ENCODE measurements around the gene SDCBP2. TPM values are rescaled to one million over a fixed set of nuclear protein-coding genes. Genes with fewer than 3 reads are reported as not detected.

The SDCBP2 gene
- total and polyA plus RNA-seq, 11 donors, result 0.65 to 4.2 (median 2.1) TPM

GRCh38 chr20:1327241-1327653 is 1.7 kb downstream of the SDCBP2 start:
- peak in 1 of 4 donors; percentile 3 for ATAC-seq
- DNase-seq, result peak in 3 of 5 donors; percentile 18 to 75 (median 27)
- H3K9me3 ChIP-seq, result no peaks in the 10 kb centered on the region
- intact Hi-C loops (cut with DNase I), result loop anchor here in 4 of 10 donors (2.0 to 5.0 kb wide), 3 partner anchors 45 to 66 kb away; partner anchors contain the start of gene FKBP1A (in 3 of the 4)
- TF ChIP-seq CTCF (IDR thresholded peaks at IDR 0.05) (no peak), POLR2A (IDR thresholded peaks at IDR 0.05) (no peak)
- peaks cover 24 to 86% (median 69%) of the 10 kb centered on the region in 12 donors for H3K4me1 ChIP-seq
- 45 to 62% (median 54%) methylated on average over 8 of the region's 8 CpGs for WGBS, 4 donors
- H3K27me3 ChIP-seq, result no peaks in the 10 kb centered on the region
- peak overlapping the region; percentile 96 to 100 (median 99) for H3K27ac ChIP-seq
- no peak overlapping the region for H3K4me3 ChIP-seq
- H3K36me3 ChIP-seq, result peaks cover 0 to 3% (median 0%) of the 10 kb centered on the region in 9 donors

- peak in 2 of 5 donors; percentile 4 to 30 for DNase-seq
- H3K4me1 ChIP-seq, result peaks cover 24 to 92% (median 76%) of the 10 kb centered on the region in 12 donors
- 23 to 36% (median 24%) methylated on average over 10 of the region's 10 CpGs for WGBS, 4 donors
- peak overlapping the region; percentile 60 to 96 (median 78) for H3K4me3 ChIP-seq
- peak overlapping the region; percentile 96 to 100 (median 99) for H3K27ac ChIP-seq
- peaks cover 0 to 3% (median 0%) of the 10 kb centered on the region in 9 donors for H3K36me3 ChIP-seq
- no peaks in the 10 kb centered on the region for H3K9me3 ChIP-seq
- intact Hi-C loops (cut with DNase I), result loop anchor here in 4 of 10 donors (2.0 to 5.0 kb wide), 3 partner anchors 46 to 67 kb away; partner anchors contain the start of gene FKBP1A (in 3 of the 4)
- no peak for TF ChIP-seq POLR2A (IDR thresholded peaks at IDR 0.05)
- no peak for TF ChIP-seq CTCF (IDR thresholded peaks at IDR 0.05)
- peak in 3 of 4 donors; percentile 0 to 6 (median 1) for ATAC-seq
- H3K27me3 ChIP-seq, result no peaks in the 10 kb centered on the region
These were observed 2.7 kb downstream of the SDCBP2 start for GRCh38 chr20:1326031-1326930.

- intact Hi-C loops (cut with DNase I), result loop anchor here in 8 of 10 donors (1.0 to 5.0 kb wide), 4 partner anchors 47 to 67 kb away; partner anchors contain the start of gene FKBP1A (in 7 of the 8)
- Histone ChIP-seq H3K27ac (peak overlapping the region; percentile 96 to 100 (median 99)), H3K27me3 (no peaks in the 10 kb centered on the region), H3K4me1 (peaks cover 22 to 90% (median 72%) of the 10 kb centered on the region in 12 donors), H3K9me3 (no peaks in the 10 kb centered on the region), H3K36me3 (no peaks in the 10 kb centered on the region), H3K4me3 (peak overlapping the region; percentile 60 to 96 (median 78))
- DNase-seq (peak; percentile 98 to 99 (median 98)), ATAC-seq (peak; percentile 90 to 93 (median 91))
- TF ChIP-seq CTCF (IDR thresholded peaks at IDR 0.05) (peak in 9 of 12 donors; percentile 10 to 50 (median 29)), POLR2A (IDR thresholded peaks at IDR 0.05) (peak; percentile 78 to 79)
- 0% methylated on average over 47 to 56 of the region's 56 CpGs for WGBS, 4 donors
These were observed 3.5 kb downstream of the SDCBP2 start for GRCh38 chr20:1325173-1326030.

Data from heart left ventricle (tissue), 16 donors.